ENCODE data around the gene CHRNA1. TPM values are rescaled to one million over a fixed set of nuclear protein-coding genes. Genes with fewer than 3 reads are reported as not detected.

The CHRNA1 gene
- total RNA-seq, 3 donors from 2014 or later: 0.76 to 2.6 (median 1.4) TPM

DNA sequence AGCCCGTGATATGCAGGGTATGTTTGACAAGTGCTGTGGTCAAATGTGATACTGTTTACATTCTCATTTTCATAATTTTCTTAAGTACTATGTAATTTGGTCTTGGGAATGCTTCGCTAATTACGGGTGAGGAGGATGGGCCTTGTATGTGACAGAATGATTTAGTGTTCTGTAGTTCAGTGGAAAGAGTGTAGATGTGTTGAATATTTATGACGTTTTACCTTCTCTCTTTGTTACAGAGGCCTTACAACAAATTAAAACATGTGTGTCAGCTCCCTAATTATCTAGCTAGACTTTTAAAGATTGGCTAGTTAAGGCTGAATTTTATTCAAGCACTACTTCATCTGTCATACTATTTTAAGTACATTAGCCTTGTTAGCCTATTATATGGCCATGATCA is 10.6 kb upstream of the CHRNA1 start:
- TF ChIP-seq, protein P1, sequence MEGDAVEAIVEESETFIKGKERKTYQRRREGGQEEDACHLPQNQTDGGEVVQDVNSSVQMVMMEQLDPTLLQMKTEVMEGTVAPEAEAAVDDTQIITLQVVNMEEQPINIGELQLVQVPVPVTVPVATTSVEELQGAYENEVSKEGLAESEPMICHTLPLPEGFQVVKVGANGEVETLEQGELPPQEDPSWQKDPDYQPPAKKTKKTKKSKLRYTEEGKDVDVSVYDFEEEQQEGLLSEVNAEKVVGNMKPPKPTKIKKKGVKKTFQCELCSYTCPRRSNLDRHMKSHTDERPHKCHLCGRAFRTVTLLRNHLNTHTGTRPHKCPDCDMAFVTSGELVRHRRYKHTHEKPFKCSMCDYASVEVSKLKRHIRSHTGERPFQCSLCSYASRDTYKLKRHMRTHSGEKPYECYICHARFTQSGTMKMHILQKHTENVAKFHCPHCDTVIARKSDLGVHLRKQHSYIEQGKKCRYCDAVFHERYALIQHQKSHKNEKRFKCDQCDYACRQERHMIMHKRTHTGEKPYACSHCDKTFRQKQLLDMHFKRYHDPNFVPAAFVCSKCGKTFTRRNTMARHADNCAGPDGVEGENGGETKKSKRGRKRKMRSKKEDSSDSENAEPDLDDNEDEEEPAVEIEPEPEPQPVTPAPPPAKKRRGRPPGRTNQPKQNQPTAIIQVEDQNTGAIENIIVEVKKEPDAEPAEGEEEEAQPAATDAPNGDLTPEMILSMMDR (IDR thresholded peaks at IDR 0.05): no peak

DNA sequence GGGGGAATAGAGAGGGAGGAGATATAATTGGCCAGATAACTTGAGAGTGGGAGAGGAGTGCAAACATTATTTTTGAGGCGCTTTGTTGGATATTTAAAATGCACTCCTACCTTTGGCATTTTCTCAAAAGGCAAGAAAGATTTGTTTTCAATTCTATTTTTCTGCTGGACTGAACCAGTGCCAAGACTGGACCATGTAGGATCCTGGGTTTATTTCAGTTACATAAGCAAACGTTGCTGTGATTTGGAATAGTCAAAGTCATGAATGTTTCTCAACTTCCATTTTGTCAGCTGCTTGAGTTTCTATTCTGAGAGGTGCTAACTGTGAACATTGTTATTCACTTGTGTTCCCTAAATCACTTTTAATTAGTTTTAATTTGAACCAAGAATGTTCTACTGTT is 8.9 kb upstream of the CHRNA1 start:
- no peaks in the 10 kb centered on the region for H3K36me3 ChIP-seq (ENCODE audit: low read depth)
- H3K4me3 ChIP-seq: no peak overlapping the region
- no peaks in the 10 kb centered on the region for H3K9me3 ChIP-seq
- TF ChIP-seq, protein P1 (IDR thresholded peaks at IDR 0.05): no peak
- no peaks in the 10 kb centered on the region for H3K4me1 ChIP-seq (ENCODE audit: low read depth)
- intact Hi-C loops (cut with DNase I, micrococcal nuclease): loop anchor here (5.0 to 10.0 kb wide), 2 partner anchors 212 to 224 kb away; no protein-coding TSS in a partner anchor
- no peak for DNase-seq
- ATAC-seq: no peak

More for the DNA sequence above, 10.6 kb upstream of the CHRNA1 start:
- no peaks in the 10 kb centered on the region for H3K36me3 ChIP-seq (ENCODE audit: low read depth)
- ATAC-seq (no peak), DNase-seq (no peak)
- H3K4me1 ChIP-seq (ENCODE audit: low read depth): no peaks in the 10 kb centered on the region
- no peak overlapping the region for H3K4me3 ChIP-seq
- intact Hi-C loops (cut with DNase I, micrococcal nuclease): loop anchor here (5.0 to 10.0 kb wide), 2 partner anchors 210 to 222 kb away; no protein-coding TSS in a partner anchor
- no peaks in the 10 kb centered on the region for H3K9me3 ChIP-seq

DNA sequence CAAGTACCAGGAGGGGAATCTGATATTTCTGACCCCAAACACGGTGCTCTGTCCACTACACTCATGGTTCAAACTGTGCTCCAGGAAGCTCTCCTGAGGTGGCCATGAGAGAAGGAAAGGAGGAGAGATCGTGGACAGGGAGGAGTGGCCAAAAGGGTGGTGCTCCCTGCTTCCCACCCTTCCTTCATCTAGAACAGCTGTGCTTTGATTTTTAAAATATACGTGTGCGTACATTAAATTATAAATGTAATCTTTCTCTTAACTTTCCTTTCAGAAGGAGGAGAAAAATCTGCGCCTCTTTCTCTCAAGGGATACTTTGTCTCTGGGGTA is 8.2 kb upstream of the CHRNA1 start:
- intact Hi-C loops (cut with DNase I, micrococcal nuclease): loop anchor here (5.0 to 10.0 kb wide), 2 partner anchors 212 to 225 kb away; no protein-coding TSS in a partner anchor
- H3K36me3 ChIP-seq (ENCODE audit: low read depth): no peaks in the 10 kb centered on the region
- no peaks in the 10 kb centered on the region for H3K9me3 ChIP-seq
- no peaks in the 10 kb centered on the region for H3K4me1 ChIP-seq (ENCODE audit: low read depth)
- ATAC-seq: no peak
- no peak overlapping the region for H3K4me3 ChIP-seq
- DNase-seq: no peak
- TF ChIP-seq, protein P1 (IDR thresholded peaks at IDR 0.05): no peak

DNA sequence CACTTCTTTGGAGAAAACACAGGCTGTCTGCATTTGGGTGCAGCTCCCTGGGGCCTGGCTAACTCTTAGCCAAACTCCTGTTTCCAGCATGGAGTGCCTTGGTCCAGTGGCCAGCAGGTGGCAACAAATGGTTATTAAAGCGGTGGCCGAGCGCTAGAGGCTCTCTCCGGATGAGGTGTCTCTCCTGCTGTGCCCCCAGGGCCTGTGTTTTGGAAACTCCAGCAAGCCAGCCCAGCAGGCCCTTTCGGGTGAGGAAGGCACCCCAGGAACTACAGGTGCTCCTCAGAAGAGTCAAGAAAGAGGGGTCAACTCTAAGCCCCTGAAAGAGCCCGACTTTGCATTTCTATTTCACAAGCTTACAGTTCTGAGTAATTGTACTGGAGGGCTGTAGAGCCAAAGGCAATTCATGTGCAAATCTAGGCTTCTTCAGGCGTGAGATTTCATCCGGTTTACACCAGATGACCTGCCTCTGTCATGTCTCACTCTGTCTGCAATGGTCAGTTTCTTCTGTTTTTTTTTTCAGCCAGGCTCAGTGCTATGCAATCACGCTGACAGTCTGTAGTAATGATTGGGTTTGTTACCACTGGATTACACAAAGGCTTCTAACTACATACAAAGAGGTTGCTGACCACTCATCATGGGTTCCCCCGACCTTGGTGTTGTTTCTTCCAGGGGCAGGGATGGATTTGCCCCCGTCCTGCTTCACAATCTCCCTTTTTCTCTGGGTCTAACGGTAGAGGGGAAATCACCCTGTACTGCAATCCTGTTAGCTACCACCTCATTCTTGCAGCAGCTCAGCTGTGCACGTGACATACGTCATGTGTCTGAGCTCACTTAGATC is 7.6 kb upstream of the CHRNA1 start:
- no peak overlapping the region for H3K4me3 ChIP-seq
- H3K9me3 ChIP-seq: no peaks in the 10 kb centered on the region
- H3K36me3 ChIP-seq (ENCODE audit: low read depth): no peaks in the 10 kb centered on the region
- H3K4me1 ChIP-seq (ENCODE audit: low read depth): no peaks in the 10 kb centered on the region
- peak; percentile 85 for ATAC-seq
- peak in 2 of 3 donors; percentile 73 to 81 for DNase-seq
- intact Hi-C loops (cut with DNase I, micrococcal nuclease): loop anchor here (5.0 to 10.0 kb wide), 2 partner anchors 213 to 225 kb away; no protein-coding TSS in a partner anchor
- TF ChIP-seq, protein P1 (IDR thresholded peaks at IDR 0.05): peak; percentile 53

DNA sequence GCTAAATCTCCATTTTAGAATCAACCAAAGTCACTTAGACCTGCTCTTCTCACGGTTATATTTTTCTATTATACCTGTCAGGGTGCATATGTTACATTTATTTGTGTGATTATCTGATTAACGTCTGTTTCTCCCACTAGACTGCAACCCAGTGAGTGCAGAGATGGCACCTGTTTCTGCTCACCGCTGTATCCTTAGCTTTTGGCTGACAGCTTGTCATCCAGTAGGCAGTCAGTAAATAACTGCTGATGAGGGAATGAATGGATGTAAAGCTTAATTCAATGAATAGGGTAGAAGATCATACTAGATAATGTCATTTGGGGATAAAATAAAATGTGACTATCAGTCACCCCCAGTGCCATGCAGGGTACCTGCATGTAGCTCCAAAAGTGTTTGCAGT is 6.9 kb upstream of the CHRNA1 start:
- Histone ChIP-seq H3K4me3 (no peak overlapping the region), H3K9me3 (no peaks in the 10 kb centered on the region), H3K36me3 (ENCODE audit: low read depth) (no peaks in the 10 kb centered on the region), H3K4me1 (ENCODE audit: low read depth) (no peaks in the 10 kb centered on the region)
- TF ChIP-seq, protein P1 (IDR thresholded peaks at IDR 0.05): no peak
- ATAC-seq: no peak
- DNase-seq: no peak
- intact Hi-C loops (cut with DNase I, micrococcal nuclease): loop anchor here (5.0 to 10.0 kb wide), 2 partner anchors 214 to 226 kb away; no protein-coding TSS in a partner anchor
